ACHN (cell line): ENCODE results near the gene CETN2.
"Not testable (repeated sequence)": the region's sequence is repeated elsewhere in the genome, so short reads cannot be mapped to it uniquely, and the experiment has no call there.

Source experiments
- DNase-seq: peaks from one replicate; pipeline ENCODE4 v3.0.0-alpha.2; 2015
- in situ Hi-C: cut with HindIII; loops from 2 replicates; pipeline ENCODE4 v1.10.0; 2017; ENCODE audit warnings: low sequenced_read_pairs, low pct_ligation_motif_present, low pct_unique_long_range_greater_than_20kb

CETN2 gene

GRCh38 chrX:152842772-152843338 lies 12.3 kb upstream of the CETN2 start:
- no peak for DNase-seq
- in situ Hi-C loops, result no loop called here

- DNase-seq, in situ Hi-C loops: not testable (repeated sequence)
Measured at GRCh38 chrX:152835470-152835869, 4.9 kb upstream of the CETN2 start.

- DNase-seq, result no peak
- in situ Hi-C loops, result no loop called here
Measured at GRCh38 chrX:152833378-152833777, 2.8 kb upstream of the CETN2 start.

- in situ Hi-C loops, result no loop called here
Measured at GRCh38 chrX:152832520-152832919, 2.0 kb upstream of the CETN2 start.

GRCh38 chrX:152831391-152831790 lies 834 bp upstream of the CETN2 start:
- no peak for DNase-seq
- in situ Hi-C loops, result no loop called here

More at GRCh38 chrX:152832520-152832919, 2.0 kb upstream of the CETN2 start:
- no peak for DNase-seq

GRCh38 chrX:152824841-152825374 lies 5.6 kb downstream of the CETN2 start:
- no peak for DNase-seq
- in situ Hi-C loops, result loop anchor here (25.0 kb wide), 1 partner anchor 188 kb away; the partner anchor contains the start of gene GABRQ

GRCh38 chrX:152823657-152824056 lies 6.9 kb downstream of the CETN2 start:
- DNase-seq, result no peak
- in situ Hi-C loops, result loop anchor here (25.0 kb wide), 1 partner anchor 186 kb away; the partner anchor contains the start of gene GABRQ

- in situ Hi-C loops, result loop anchor here (25.0 kb wide), 1 partner anchor 185 kb away; the partner anchor contains the start of gene GABRQ
- no peak for DNase-seq
Measured at GRCh38 chrX:152822383-152823086, 8.0 kb downstream of the CETN2 start.

- in situ Hi-C loops, result loop anchor here (25.0 kb wide), 1 partner anchor 184 kb away; the partner anchor contains the start of gene GABRQ
- peak; percentile 34 for DNase-seq
Measured at GRCh38 chrX:152821145-152821765, 9.3 kb downstream of the CETN2 start.

- no peak for DNase-seq
- in situ Hi-C loops, result loop anchor here (25.0 kb wide), 1 partner anchor 182 kb away; the partner anchor contains the start of gene GABRQ
Measured at GRCh38 chrX:152819732-152820131, 10.8 kb downstream of the CETN2 start.

GRCh38 chrX:152819266-152819665 lies 11.3 kb downstream of the CETN2 start:
- no peak for DNase-seq
- in situ Hi-C loops, result loop anchor here (25.0 kb wide), 1 partner anchor 182 kb away; the partner anchor contains the start of gene GABRQ

GRCh38 chrX:152818356-152818755 lies 12.2 kb downstream of the CETN2 start:
- no peak for DNase-seq
- in situ Hi-C loops, result loop anchor here (25.0 kb wide), 1 partner anchor 181 kb away; the partner anchor contains the start of gene GABRQ

- DNase-seq, result peak; percentile 13
- in situ Hi-C loops, result loop anchor here (25.0 kb wide), 1 partner anchor 180 kb away; the partner anchor contains the start of gene GABRQ
Measured at GRCh38 chrX:152817078-152817764, 13.3 kb downstream of the CETN2 start.

GRCh38 chrX:152814048-152814447 lies 16.5 kb downstream of the CETN2 start:
- in situ Hi-C loops, result loop anchor here (25.0 kb wide), 1 partner anchor 177 kb away; the partner anchor contains the start of gene GABRQ
- DNase-seq, result no peak

- DNase-seq, result no peak
- in situ Hi-C loops, result loop anchor here (25.0 kb wide), 1 partner anchor 176 kb away; the partner anchor contains the start of gene GABRQ
Measured at GRCh38 chrX:152813206-152813605, 17.4 kb downstream of the CETN2 start.

- DNase-seq, result no peak
- in situ Hi-C loops, result loop anchor here (25.0 kb wide), 1 partner anchor 173 kb away; the partner anchor contains the start of gene GABRQ
Measured at GRCh38 chrX:152810403-152810802, 20.2 kb downstream of the CETN2 start.

GRCh38 chrX:152806035-152806434 lies 24.5 kb downstream of the CETN2 start:
- in situ Hi-C loops, result loop anchor here (25.0 kb wide), 1 partner anchor 169 kb away; the partner anchor contains the start of gene GABRQ
- no peak for DNase-seq

GRCh38 chrX:152798945-152799344 lies 31.6 kb downstream of the CETN2 start:
- no peak for DNase-seq

More at GRCh38 chrX:152798945-152799344, 31.6 kb downstream of the CETN2 start:
- in situ Hi-C loops, result no loop called here
